HL-60 (cell line): Measurements from ENCODE around the gene PTPRJ.

ENCODE experiments used
- DNase-seq, 2 experiments: peaks; one replicate each; pipeline ENCODE4 v3.0.0-alpha.2; 2010 to 2020; ENCODE audit warnings: low read depth in 1 of 2, low spot score in 1 of 2
- H3K27ac ChIP-seq: fragments of 250-450 bp; sonication (Bioruptor Pico); replicated peaks from 2 replicates; pipeline ENCODE4 v1.5.1; 2020; ENCODE audit warnings: mild to moderate bottlenecking, moderate library complexity
- H3K27me3 ChIP-seq: fragments of 250-450 bp; sonication (Bioruptor Pico); 2 replicates; pipeline ENCODE4 v1.5.1; 2021; ENCODE audit warnings: mild to moderate bottlenecking, moderate library complexity; ENCODE audit not compliant: insufficient read depth, poor library complexity, severe bottlenecking
- H3K4me3 ChIP-seq: replicated peaks from 2 replicates; pipeline ENCODE4 v1.5.1; 2011; ENCODE audit warnings: mild to moderate bottlenecking, control low read depth, low read length; ENCODE audit not compliant: insufficient read depth
- CTCF ChIP-seq: IDR thresholded peaks from one replicate; pipeline ENCODE4 v1.5.1; 2011; ENCODE audit warnings: low read length, control low read depth, inconsistent platforms; ENCODE audit not compliant: insufficient read depth
- GABPA ChIP-seq: IDR thresholded peaks from 2 replicates; pipeline ENCODE4 v1.6.1; 2012; ENCODE audit warnings: low read depth
- POLR2AphosphoS5 ChIP-seq: IDR thresholded peaks from 2 replicates; pipeline ENCODE4 v1.6.1; 2012; ENCODE audit warnings: low read depth
- REST ChIP-seq: IDR thresholded peaks from 2 replicates; pipeline ENCODE4 v1.6.1; 2012; ENCODE audit warnings: low read depth; ENCODE audit not compliant: insufficient replicate concordance
- SPI1 ChIP-seq: IDR thresholded peaks from 2 replicates; pipeline ENCODE4 v1.6.1; 2012; ENCODE audit warnings: low read depth, mild to moderate bottlenecking, borderline replicate concordance

The PTPRJ gene

GRCh38 chr11:48052183-48053044 lies 72.1 kb downstream of the PTPRJ start:
- no peaks in the 10 kb centered on the region for H3K27me3 ChIP-seq
- no peak overlapping the region for H3K4me3 ChIP-seq
- DNase-seq = no peak
- TF ChIP-seq REST (no peak), SPI1 (no peak), GABPA (no peak), POLR2AphosphoS5 (no peak), CTCF (no peak)
- peak overlapping the region; percentile 1; the same call in 1 of the 2 replicates for H3K27ac ChIP-seq

GRCh38 chr11:48054994-48055291 lies 74.6 kb downstream of the PTPRJ start:
- DNase-seq = no peak
- no peak overlapping the region for H3K4me3 ChIP-seq
- H3K27me3 ChIP-seq = no peaks in the 10 kb centered on the region
- H3K27ac ChIP-seq = no peak overlapping the region; the same call in 1 of the 2 replicates
- TF ChIP-seq REST = no peak
- TF ChIP-seq POLR2AphosphoS5 = no peak
- no peak for TF ChIP-seq SPI1
- TF ChIP-seq GABPA = no peak
- TF ChIP-seq CTCF = no peak

- no peak for TF ChIP-seq CTCF
- TF ChIP-seq REST = no peak
- TF ChIP-seq SPI1 = peak; percentile 92
- TF ChIP-seq GABPA = 0 out of 2 replicates have a peak, but pooled peaks have one; percentile 34
- peak; percentile 75; the same call in 1 of the 2 replicates for TF ChIP-seq POLR2AphosphoS5
- no peaks in the 10 kb centered on the region for H3K27me3 ChIP-seq
- H3K27ac ChIP-seq = peak overlapping the region; percentile 1; the same call in 1 of the 2 replicates
- DNase-seq = peak in 1 of 2 experiments; percentile 74
- no peak overlapping the region for H3K4me3 ChIP-seq
Measured at GRCh38 chr11:48055292-48056132, 75.2 kb downstream of the PTPRJ start.
